Measurements from ENCODE around the gene CISD1. TPM values are rescaled to one million over a fixed set of nuclear protein-coding genes. Genes with fewer than 3 reads are reported as not detected.
"Not testable (repeated sequence)": the region's sequence is repeated elsewhere in the genome, so short reads cannot be mapped to it uniquely, and the experiment has no call there.

CISD1 gene
- total RNA-seq, 2 experiments from 2014 or later = 1.5 to 2.0 TPM

DNA sequence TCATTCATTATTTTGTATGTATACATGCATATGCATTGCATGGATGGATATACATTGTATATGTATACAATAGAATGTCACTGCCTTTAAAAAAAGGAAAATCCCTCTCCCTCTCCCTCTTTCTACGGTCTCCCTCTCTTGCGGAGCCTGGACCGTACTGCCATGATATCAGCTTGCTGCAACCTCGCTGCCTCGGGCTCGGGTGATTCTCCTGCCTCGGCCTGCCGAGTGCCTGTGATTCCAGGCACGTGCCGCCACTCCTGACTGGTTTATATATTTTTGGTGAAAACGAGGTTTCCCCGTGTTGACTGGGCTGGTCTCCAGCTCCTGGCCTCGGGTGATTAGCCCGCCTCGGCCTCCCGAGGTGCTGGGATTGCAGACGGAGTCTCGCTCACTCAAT lies 25.7 kb upstream of the CISD1 start:
- POLR2A ChIA-PET = no interaction called here
- Mint-ChIP-seq H3K4me3 (no peak overlapping the region), H3K27me3 (no peaks in the 10 kb centered on the region), H3K4me1 (ENCODE audit: low read depth) (peaks cover 39% of the 10 kb centered on the region), H3K36me3 (ENCODE audit: low read depth) (peaks cover 25% of the 10 kb centered on the region), H3K9me3 (peaks cover 3% of the 10 kb centered on the region), H3K27ac (no peak overlapping the region)
- H3K4me1 ChIP-seq (ENCODE audit: insufficient read depth, low read length) = no peaks in the 10 kb centered on the region
- no peak for DNase-seq
- no peak for ATAC-seq (ENCODE audit: poor library complexity)
- H3K4me3 ChIP-seq (ENCODE audit: low read length) = no peak overlapping the region
- CTCF ChIA-PET = no interaction called here
- H3K9me3 ChIP-seq (ENCODE audit: control insufficient read depth in 1 of 2, insufficient read depth in 1 of 2, low read length in 2 of 2) = peaks cover 0 to 14% of the 10 kb centered on the region in 2 experiments
- no peak overlapping the region for H3K27ac ChIP-seq (ENCODE audit: low read depth in 1 of 2, low read length in 2 of 2)
- no peaks in the 10 kb centered on the region for H3K36me3 ChIP-seq (ENCODE audit: insufficient read depth, low read length)
- H3K27me3 ChIP-seq (ENCODE audit: control insufficient read depth in 1 of 2, insufficient read depth in 2 of 2, low read length in 2 of 2) = no peaks in the 10 kb centered on the region
- intact Hi-C loops (cut with DNase I, micrococcal nuclease) = no loop called here
- TF ChIP-seq, protein P1, sequence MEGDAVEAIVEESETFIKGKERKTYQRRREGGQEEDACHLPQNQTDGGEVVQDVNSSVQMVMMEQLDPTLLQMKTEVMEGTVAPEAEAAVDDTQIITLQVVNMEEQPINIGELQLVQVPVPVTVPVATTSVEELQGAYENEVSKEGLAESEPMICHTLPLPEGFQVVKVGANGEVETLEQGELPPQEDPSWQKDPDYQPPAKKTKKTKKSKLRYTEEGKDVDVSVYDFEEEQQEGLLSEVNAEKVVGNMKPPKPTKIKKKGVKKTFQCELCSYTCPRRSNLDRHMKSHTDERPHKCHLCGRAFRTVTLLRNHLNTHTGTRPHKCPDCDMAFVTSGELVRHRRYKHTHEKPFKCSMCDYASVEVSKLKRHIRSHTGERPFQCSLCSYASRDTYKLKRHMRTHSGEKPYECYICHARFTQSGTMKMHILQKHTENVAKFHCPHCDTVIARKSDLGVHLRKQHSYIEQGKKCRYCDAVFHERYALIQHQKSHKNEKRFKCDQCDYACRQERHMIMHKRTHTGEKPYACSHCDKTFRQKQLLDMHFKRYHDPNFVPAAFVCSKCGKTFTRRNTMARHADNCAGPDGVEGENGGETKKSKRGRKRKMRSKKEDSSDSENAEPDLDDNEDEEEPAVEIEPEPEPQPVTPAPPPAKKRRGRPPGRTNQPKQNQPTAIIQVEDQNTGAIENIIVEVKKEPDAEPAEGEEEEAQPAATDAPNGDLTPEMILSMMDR (IDR thresholded peaks at IDR 0.05) = no peak

DNA sequence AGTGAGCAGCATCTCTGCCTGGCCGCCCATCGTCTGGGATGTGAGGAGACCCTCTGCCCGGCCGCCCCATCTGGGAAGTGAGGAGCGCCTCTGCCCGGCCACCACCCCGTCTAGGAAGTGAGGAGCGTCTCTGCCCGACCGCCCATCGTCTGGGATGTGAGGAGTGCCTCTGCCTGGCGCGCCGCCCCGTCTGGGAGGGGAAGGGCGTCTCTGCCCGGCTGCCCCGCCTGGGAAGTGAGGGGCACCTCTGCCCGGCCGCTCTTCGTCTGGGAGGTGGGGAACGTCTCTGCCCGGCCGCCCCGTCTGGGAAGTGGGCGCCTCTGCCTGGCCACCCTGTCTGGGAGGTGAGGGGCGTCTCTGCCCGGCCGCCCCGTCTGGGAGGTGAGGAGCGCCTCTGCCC lies 25.2 kb upstream of the CISD1 start:
- H3K27ac ChIP-seq (ENCODE audit: low read depth in 1 of 2, low read length in 2 of 2); intact Hi-C loops (cut with DNase I, micrococcal nuclease); POLR2A ChIA-PET; H3K4me3 Mint-ChIP-seq; H3K4me1 ChIP-seq (ENCODE audit: insufficient read depth, low read length); H3K27me3 Mint-ChIP-seq; H3K27me3 ChIP-seq (ENCODE audit: control insufficient read depth in 1 of 2, insufficient read depth in 2 of 2, low read length in 2 of 2); ATAC-seq (ENCODE audit: poor library complexity); H3K36me3 ChIP-seq (ENCODE audit: insufficient read depth, low read length); H3K9me3 Mint-ChIP-seq; H3K4me3 ChIP-seq (ENCODE audit: low read length); DNase-seq; CTCF ChIA-PET; H3K27ac Mint-ChIP-seq: not testable (repeated sequence)
- peaks cover 0 to 14% of the 10 kb centered on the region in 2 experiments for H3K9me3 ChIP-seq (ENCODE audit: control insufficient read depth in 1 of 2, insufficient read depth in 1 of 2, low read length in 2 of 2)
- Mint-ChIP-seq H3K4me1 (ENCODE audit: low read depth) (peaks cover 35% of the 10 kb centered on the region), H3K36me3 (ENCODE audit: low read depth) (peaks cover 29% of the 10 kb centered on the region)

GRCh38 chr10:58244242-58244641 lies 24.7 kb upstream of the CISD1 start:
- POLR2A ChIA-PET; H3K9me3 Mint-ChIP-seq; ATAC-seq (ENCODE audit: poor library complexity); H3K36me3 ChIP-seq (ENCODE audit: insufficient read depth, low read length); H3K4me1 ChIP-seq (ENCODE audit: insufficient read depth, low read length); CTCF ChIA-PET; H3K27ac Mint-ChIP-seq; H3K27me3 Mint-ChIP-seq; H3K4me3 ChIP-seq (ENCODE audit: low read length); H3K4me3 Mint-ChIP-seq; H3K27me3 ChIP-seq (ENCODE audit: control insufficient read depth in 1 of 2, insufficient read depth in 2 of 2, low read length in 2 of 2); intact Hi-C loops (cut with DNase I, micrococcal nuclease); DNase-seq; H3K27ac ChIP-seq (ENCODE audit: low read depth in 1 of 2, low read length in 2 of 2): not testable (repeated sequence)
- H3K4me1 Mint-ChIP-seq (ENCODE audit: low read depth) = peaks cover 35% of the 10 kb centered on the region
- peaks cover 29% of the 10 kb centered on the region for H3K36me3 Mint-ChIP-seq (ENCODE audit: low read depth)
- H3K9me3 ChIP-seq (ENCODE audit: control insufficient read depth in 1 of 2, insufficient read depth in 1 of 2, low read length in 2 of 2) = peaks cover 0 to 14% of the 10 kb centered on the region in 2 experiments

GRCh38 chr10:58244666-58245065 lies 24.3 kb upstream of the CISD1 start:
- peaks cover 33% of the 10 kb centered on the region for H3K4me1 Mint-ChIP-seq (ENCODE audit: low read depth)
- POLR2A ChIA-PET; H3K27me3 Mint-ChIP-seq; H3K36me3 ChIP-seq (ENCODE audit: insufficient read depth, low read length); H3K27ac ChIP-seq (ENCODE audit: low read depth in 1 of 2, low read length in 2 of 2); H3K9me3 Mint-ChIP-seq; H3K27ac Mint-ChIP-seq; H3K4me1 ChIP-seq (ENCODE audit: insufficient read depth, low read length); intact Hi-C loops (cut with DNase I, micrococcal nuclease); DNase-seq; H3K4me3 ChIP-seq (ENCODE audit: low read length); H3K4me3 Mint-ChIP-seq; ATAC-seq (ENCODE audit: poor library complexity); H3K27me3 ChIP-seq (ENCODE audit: control insufficient read depth in 1 of 2, insufficient read depth in 2 of 2, low read length in 2 of 2); CTCF ChIA-PET: not testable (repeated sequence)
- peaks cover 0 to 14% of the 10 kb centered on the region in 2 experiments for H3K9me3 ChIP-seq (ENCODE audit: control insufficient read depth in 1 of 2, insufficient read depth in 1 of 2, low read length in 2 of 2)
- peaks cover 29% of the 10 kb centered on the region for H3K36me3 Mint-ChIP-seq (ENCODE audit: low read depth)
